DMS153 treated with DMSO at 0.1 percent for 48 hours (cell line): ENCODE results near the gene TMEM52B.
A peak's percentile ranks its signal among the peaks of the same experiment; 100 is the strongest.
"Not testable (repeated sequence)": the region's sequence is repeated elsewhere in the genome, so short reads cannot be mapped to it uniquely, and the experiment has no call there.

Experiments used
- DNase-seq: peaks from one replicate; lab custom pipeline; 2025; ENCODE audit not compliant: unreplicated experiment; lab: John Stamatoyannopoulos, UW

TMEM52B gene

GRCh38 chr12:10211101-10211939 is 32.5 kb downstream of the TMEM52B start:
- no peak for DNase-seq

- peak; percentile 89 for DNase-seq
Observed at GRCh38 chr12:10211940-10212738, 33.3 kb downstream of the TMEM52B start.

- peak; percentile 89 for DNase-seq
Observed at GRCh38 chr12:10212739-10213131, 33.9 kb downstream of the TMEM52B start, which contains the start of gene GABARAPL1. TSS of gene GABARAPL1 (plus strand) at chr12:10212877. CDS start at chr12:10213130, 253 bp downstream.

GRCh38 chr12:10213168-10214135 is 34.6 kb downstream of the TMEM52B start:
- peak; percentile 29 for DNase-seq

GRCh38 chr12:10214136-10214894 is 35.5 kb downstream of the TMEM52B start:
- DNase-seq, result no peak

- no peak for DNase-seq
Observed at GRCh38 chr12:10214895-10215267, 36.0 kb downstream of the TMEM52B start.

GRCh38 chr12:10215436-10215835 is 36.6 kb downstream of the TMEM52B start:
- DNase-seq, result no peak

- DNase-seq, result not testable (repeated sequence)
Observed at GRCh38 chr12:10215946-10216345, 37.1 kb downstream of the TMEM52B start.

GRCh38 chr12:10218021-10218420 is 39.2 kb downstream of the TMEM52B start:
- no peak for DNase-seq

- no peak for DNase-seq
Observed at GRCh38 chr12:10220398-10221077, 41.7 kb downstream of the TMEM52B start.

- no peak for DNase-seq
Observed at GRCh38 chr12:10221846-10222245, 43.0 kb downstream of the TMEM52B start.

- no peak for DNase-seq
Observed at GRCh38 chr12:10223208-10223607, 44.4 kb downstream of the TMEM52B start.

GRCh38 chr12:10225426-10225825 is 46.6 kb downstream of the TMEM52B start:
- not testable (repeated sequence) for DNase-seq

- DNase-seq, result no peak
Observed at GRCh38 chr12:10226086-10226485, 47.3 kb downstream of the TMEM52B start.

- no peak for DNase-seq
Observed at GRCh38 chr12:10226731-10227130, 47.9 kb downstream of the TMEM52B start.

- no peak for DNase-seq
Observed at GRCh38 chr12:10227648-10228047, 48.8 kb downstream of the TMEM52B start.

GRCh38 chr12:10234562-10234961 is 55.7 kb downstream of the TMEM52B start:
- DNase-seq, result no peak

- peak; percentile 37 for DNase-seq
Observed at GRCh38 chr12:10235761-10236631, 57.2 kb downstream of the TMEM52B start.

GRCh38 chr12:10236720-10237119 is 57.9 kb downstream of the TMEM52B start:
- DNase-seq, result no peak
